CD4-positive, alpha-beta memory T cell (primary cell): ENCODE results near the gene MAP3K21. TPM values are rescaled to one million over a fixed set of nuclear protein-coding genes. Genes with fewer than 3 reads are reported as not detected.

Experiments
- CTCF ChIA-PET: fragments of 350-600 bp; sonication (Branson Sonifier 250); formaldehyde crosslinking; loops from one replicate; lab custom pipeline; 2021; ENCODE audit warnings: inconsistent platforms; ENCODE audit not compliant: partially characterized antibody; lab: Charles Lee
- POLR2A ChIA-PET: fragments of 350-600 bp; sonication (Branson Sonifier 250); formaldehyde crosslinking; loops from one replicate; lab custom pipeline; 2021; ENCODE audit not compliant: partially characterized antibody; lab: Charles Lee
- DNase-seq, 5 donors: peaks; one replicate each; pipeline versions ENCODE4 v3.0.0 to v3.0.0-alpha.2; 2020 to 2022; ENCODE audit warnings: mixed read lengths in 1 of 5
- H3K27ac ChIP-seq: one replicate; pipeline ENCODE4 v1.7.0; 2013; ENCODE audit warnings: low read depth, low read length
- H3K27me3 ChIP-seq: 2 replicates; pipeline ENCODE4 v1.7.0; 2013; ENCODE audit warnings: mild to moderate bottlenecking, low read length, moderate library complexity; ENCODE audit not compliant: insufficient read depth
- H3K36me3 ChIP-seq: 2 replicates; pipeline ENCODE4 v1.7.0; 2013; ENCODE audit warnings: mild to moderate bottlenecking, low read length, moderate library complexity; ENCODE audit not compliant: insufficient read depth
- H3K4me1 ChIP-seq: 2 replicates; pipeline ENCODE4 v1.7.0; 2013; ENCODE audit warnings: mild to moderate bottlenecking, low read length, moderate library complexity; ENCODE audit not compliant: insufficient read depth
- H3K4me3 ChIP-seq, 2 donors: one replicate each; pipeline ENCODE4 v1.7.0; 2013; ENCODE audit warnings: low read length in 2 of 2, mild to moderate bottlenecking in 1 of 2
- H3K9me3 ChIP-seq, 2 donors: one replicate each; pipeline ENCODE4 v1.7.0; 2013; ENCODE audit warnings: low read length in 2 of 2, control low read depth in 1 of 2; ENCODE audit not compliant: control insufficient read depth in 1 of 2
- H3K27ac Mint-ChIP-seq, 7 donors: one replicate each; pipeline ENCODE4 v1.8.0; 2020 to 2021; ENCODE audit warnings: mixed read lengths in 7 of 7, mild to moderate bottlenecking in 6 of 7, inconsistent platforms in 3 of 7, moderate library complexity in 3 of 7
- H3K27me3 Mint-ChIP-seq, 2 donors: one replicate each; pipeline ENCODE4 v1.8.0; 2020 to 2021; ENCODE audit warnings: mixed read lengths in 2 of 2
- H3K36me3 Mint-ChIP-seq, 2 donors: one replicate each; pipeline ENCODE4 v1.8.0; 2020 to 2021; ENCODE audit warnings: mixed read lengths in 2 of 2, inconsistent platforms in 1 of 2, mild to moderate bottlenecking in 1 of 2
- H3K4me1 Mint-ChIP-seq, 4 donors: one replicate each; pipeline ENCODE4 v1.8.0; 2020 to 2021; ENCODE audit warnings: mixed read lengths in 4 of 4, mild to moderate bottlenecking in 1 of 4
- H3K4me3 Mint-ChIP-seq, 8 donors: one replicate each; pipeline ENCODE4 v1.8.0; 2020 to 2021; ENCODE audit warnings: mixed read lengths in 8 of 8, mild to moderate bottlenecking in 7 of 8, moderate library complexity in 6 of 8, inconsistent platforms in 3 of 8
- H3K9me3 Mint-ChIP-seq, 8 donors: one replicate each; pipeline ENCODE4 v1.8.0; 2020 to 2021; ENCODE audit warnings: mixed read lengths in 8 of 8, mild to moderate bottlenecking in 5 of 8, inconsistent platforms in 3 of 8, moderate library complexity in 1 of 8
- intact Hi-C: fragments of 100-400 bp; cut with micrococcal nuclease; formaldehyde crosslinking; loops from one replicate; pipeline ENCODE4 v1.15.1; 2023
- polyA plus RNA-seq, 2 donors: library from polyadenylated mRNA; unstranded; fragments of 300-500 nt; fragmentation: Illumina TruSeq; gene quantifications; one replicate each; pipeline ENCODE4 v1.2.3, GENCODE V29; 2021
- total RNA-seq, 2 experiments: library from RNA; stranded (reverse); gene quantifications; one replicate each; pipeline ENCODE4 v1.2.3, GENCODE V29; 2021

Gene MAP3K21
- total and polyA plus RNA-seq, 4 experiments from 2014 or later: 0.69 to 3.0 (median 2.8) TPM; not detected in 1

DNA sequence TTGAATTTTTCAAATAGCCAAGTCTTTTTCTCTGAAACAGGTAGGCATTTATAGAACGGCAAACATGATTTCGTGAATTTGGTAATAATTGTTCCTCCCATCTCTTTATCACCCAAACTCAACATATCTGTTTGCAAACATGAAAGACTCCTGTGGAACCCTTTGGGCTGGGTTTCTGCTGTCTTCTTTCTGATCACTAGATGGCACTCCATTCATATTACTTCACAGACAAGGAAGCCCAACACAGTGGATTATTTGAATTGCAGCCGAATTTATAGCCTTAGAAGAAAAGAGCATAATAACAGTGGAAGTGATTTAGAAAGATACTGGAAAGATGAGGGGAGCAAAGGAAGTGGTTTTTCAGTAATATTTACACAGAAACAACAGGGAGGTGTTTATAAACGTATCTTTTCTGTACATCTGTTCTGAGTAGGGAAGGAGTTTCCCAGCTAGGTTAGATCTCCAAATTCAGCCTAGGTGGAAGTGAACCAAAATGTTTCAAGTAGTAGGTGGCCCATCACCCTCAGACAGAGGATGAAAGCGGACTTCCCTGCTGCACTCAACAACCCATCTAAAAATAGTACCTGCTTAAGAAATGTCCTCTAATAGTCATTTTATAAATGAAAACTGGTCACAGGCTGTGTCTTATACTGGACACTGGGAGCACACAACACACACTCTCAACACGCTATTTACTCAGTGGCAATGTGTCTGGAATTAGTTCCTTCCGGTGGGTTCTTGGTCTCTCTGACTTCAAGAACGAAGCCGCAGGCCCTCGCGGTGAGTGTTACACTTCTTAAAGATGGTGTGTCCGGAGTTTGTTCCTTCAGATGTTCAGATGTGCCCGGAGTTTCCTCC, 67.6 kb downstream of the MAP3K21 start:
- H3K36me3 Mint-ChIP-seq: no peaks in the 10 kb centered on the region
- Histone ChIP-seq H3K27ac (no peak overlapping the region), H3K9me3 (no peaks in the 10 kb centered on the region), H3K36me3 (no peaks in the 10 kb centered on the region), H3K4me3 (no peak overlapping the region), H3K4me1 (no peaks in the 10 kb centered on the region), H3K27me3 (no peaks in the 10 kb centered on the region)
- ChIA-PET CTCF (interaction anchor here (1.1 to 1.8 kb wide), 4 partner anchors 9 to 672 kb away, joined by 3 to 5 read pairs (median 4); no protein-coding TSS in a partner anchor), POLR2A (no interaction called here)
- peaks cover 24 to 26% of the 10 kb centered on the region in 2 donors for H3K27me3 Mint-ChIP-seq
- intact Hi-C loops: loop anchor here (1.0 to 10.0 kb wide), 2 partner anchors 90 to 396 kb away; no protein-coding TSS in a partner anchor
- H3K9me3 Mint-ChIP-seq: no peaks in the 10 kb centered on the region
- no peaks in the 10 kb centered on the region for H3K4me1 Mint-ChIP-seq
- no peak overlapping the region for H3K27ac Mint-ChIP-seq
- H3K4me3 Mint-ChIP-seq: no peak overlapping the region
- DNase-seq: peak; percentile 15 to 49 (median 26)

GRCh38 chr1:233395863-233396646, 68.5 kb downstream of the MAP3K21 start:
- Mint-ChIP-seq H3K27me3 (peaks cover 19 to 24% of the 10 kb centered on the region in 2 donors), H3K27ac (no peak overlapping the region)
- POLR2A ChIA-PET: no interaction called here

GRCh38 chr1:233406339-233406960, 78.9 kb downstream of the MAP3K21 start:
- H3K4me1 ChIP-seq: no peaks in the 10 kb centered on the region
- ChIA-PET POLR2A (no interaction called here), CTCF (no interaction called here)
- Mint-ChIP-seq H3K4me3 (no peak overlapping the region), H3K27me3 (peaks cover 11 to 14% of the 10 kb centered on the region in 2 donors), H3K9me3 (peaks cover 0 to 24% (median 11%) of the 10 kb centered on the region in 8 donors), H3K36me3 (no peaks in the 10 kb centered on the region), H3K27ac (no peak overlapping the region), H3K4me1 (peaks cover 0 to 5% (median 1%) of the 10 kb centered on the region in 4 donors)
- DNase-seq: no peak
- no peak overlapping the region for H3K4me3 ChIP-seq
- no peak overlapping the region for H3K27ac ChIP-seq
- no peaks in the 10 kb centered on the region for H3K9me3 ChIP-seq
- H3K27me3 ChIP-seq: peaks cover 2% of the 10 kb centered on the region
- H3K36me3 ChIP-seq: no peaks in the 10 kb centered on the region
- intact Hi-C loops: no loop called here

More at GRCh38 chr1:233395863-233396646, 68.5 kb downstream of the MAP3K21 start:
- H3K4me3 Mint-ChIP-seq: no peak overlapping the region
- H3K4me1 ChIP-seq: no peaks in the 10 kb centered on the region
- no peak overlapping the region for H3K27ac ChIP-seq
- DNase-seq: no peak
- no peaks in the 10 kb centered on the region for H3K27me3 ChIP-seq
- no peaks in the 10 kb centered on the region for H3K9me3 Mint-ChIP-seq
- intact Hi-C loops: loop anchor here (1.0 to 10.0 kb wide), 2 partner anchors 91 to 395 kb away; no protein-coding TSS in a partner anchor
- no peaks in the 10 kb centered on the region for H3K4me1 Mint-ChIP-seq
- no peaks in the 10 kb centered on the region for H3K36me3 ChIP-seq
- CTCF ChIA-PET: interaction anchor here (1.1 to 1.8 kb wide), 4 partner anchors 10 to 671 kb away, joined by 3 to 5 read pairs (median 4); no protein-coding TSS in a partner anchor
- no peaks in the 10 kb centered on the region for H3K9me3 ChIP-seq
- H3K4me3 ChIP-seq: no peak overlapping the region
- H3K36me3 Mint-ChIP-seq: no peaks in the 10 kb centered on the region

- Histone ChIP-seq H3K27ac (no peak overlapping the region), H3K4me3 (no peak overlapping the region), H3K9me3 (no peaks in the 10 kb centered on the region), H3K27me3 (peaks cover 5% of the 10 kb centered on the region), H3K4me1 (no peaks in the 10 kb centered on the region), H3K36me3 (no peaks in the 10 kb centered on the region)
- H3K27me3 Mint-ChIP-seq: peaks cover 9 to 10% of the 10 kb centered on the region in 2 donors
- ChIA-PET CTCF (no interaction called here), POLR2A (no interaction called here)
- intact Hi-C loops: no loop called here
- no peak overlapping the region for H3K4me3 Mint-ChIP-seq
- H3K9me3 Mint-ChIP-seq: peaks cover 0 to 24% (median 11%) of the 10 kb centered on the region in 8 donors
- H3K27ac Mint-ChIP-seq: no peak overlapping the region
- H3K36me3 Mint-ChIP-seq: no peaks in the 10 kb centered on the region
- peaks cover 0 to 5% (median 1%) of the 10 kb centered on the region in 4 donors for H3K4me1 Mint-ChIP-seq
- DNase-seq: no peak
Measured at GRCh38 chr1:233406994-233407631, 79.6 kb downstream of the MAP3K21 start.

GRCh38 chr1:233409540-233409939, 82.0 kb downstream of the MAP3K21 start:
- no peak overlapping the region for H3K27ac ChIP-seq
- no peak for DNase-seq
- H3K9me3 ChIP-seq: no peaks in the 10 kb centered on the region
- Mint-ChIP-seq H3K27ac (no peak overlapping the region), H3K4me1 (peaks cover 0 to 5% (median 1%) of the 10 kb centered on the region in 4 donors), H3K36me3 (no peaks in the 10 kb centered on the region), H3K4me3 (no peak overlapping the region), H3K27me3 (peaks cover 3 to 6% of the 10 kb centered on the region in 2 donors), H3K9me3 (peaks cover 0 to 21% (median 9%) of the 10 kb centered on the region in 8 donors)
- no peaks in the 10 kb centered on the region for H3K4me1 ChIP-seq
- ChIA-PET POLR2A (no interaction called here), CTCF (interaction anchor here (1.4 kb wide), 1 partner anchor 31 kb away, joined by 5 read pairs; no protein-coding TSS in a partner anchor)
- no peak overlapping the region for H3K4me3 ChIP-seq
- H3K27me3 ChIP-seq: peaks cover 5% of the 10 kb centered on the region
- intact Hi-C loops: no loop called here
- H3K36me3 ChIP-seq: no peaks in the 10 kb centered on the region

- H3K4me1 Mint-ChIP-seq: peaks cover 0 to 5% (median 1%) of the 10 kb centered on the region in 4 donors
- peaks cover 5% of the 10 kb centered on the region for H3K27me3 ChIP-seq
- ChIA-PET POLR2A (interaction anchor here (0.9 kb wide), 1 partner anchor 116 kb away, joined by 3 read pairs; the partner anchor contains the start of gene PCNX2), CTCF (no interaction called here)
- no peak for DNase-seq
- no peak overlapping the region for H3K4me3 ChIP-seq
- H3K9me3 ChIP-seq: no peaks in the 10 kb centered on the region
- H3K9me3 Mint-ChIP-seq: peaks cover 0 to 22% (median 10%) of the 10 kb centered on the region in 8 donors
- peaks cover 0 to 5% of the 10 kb centered on the region in 2 donors for H3K27me3 Mint-ChIP-seq
- H3K27ac ChIP-seq: no peak overlapping the region
- intact Hi-C loops: no loop called here
- no peak overlapping the region for H3K4me3 Mint-ChIP-seq
- H3K27ac Mint-ChIP-seq: no peak overlapping the region
- no peaks in the 10 kb centered on the region for H3K36me3 Mint-ChIP-seq
- H3K36me3 ChIP-seq: no peaks in the 10 kb centered on the region
- H3K4me1 ChIP-seq: no peaks in the 10 kb centered on the region
Measured at GRCh38 chr1:233410906-233411305, 83.4 kb downstream of the MAP3K21 start.
